GM18519 (cell line): Measurements from ENCODE around the gene UGGT2.

Experiments
- ATAC-seq: cut with Tn5 transposase; IDR thresholded peaks from one replicate; pipeline ENCODE4 v1.9.1; 2021; ENCODE audit warnings: mild to moderate bottlenecking, moderate library complexity; ENCODE audit not compliant: unreplicated experiment, low FRiP score

Gene UGGT2

DNA sequence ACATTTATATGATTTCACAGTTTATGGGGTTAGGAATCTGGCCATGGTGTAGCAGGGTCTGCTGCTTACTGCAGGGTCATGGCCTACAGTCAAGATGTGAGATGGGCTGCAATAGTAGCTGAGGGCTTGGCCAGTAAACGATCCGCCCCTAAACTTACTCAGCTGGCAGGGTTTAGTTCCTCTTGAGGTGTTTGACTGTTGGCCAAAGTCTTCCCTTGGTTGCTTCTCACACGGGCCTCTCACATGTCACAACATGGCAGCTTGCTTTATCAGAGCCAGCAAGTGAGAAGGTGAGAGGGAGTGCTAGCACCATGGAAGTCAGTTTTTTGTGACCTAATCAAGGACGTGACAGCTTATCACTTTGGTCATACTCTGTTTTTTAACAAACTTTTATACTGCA, 299.1 kb downstream of the UGGT2 start:
- no peak for ATAC-seq

DNA sequence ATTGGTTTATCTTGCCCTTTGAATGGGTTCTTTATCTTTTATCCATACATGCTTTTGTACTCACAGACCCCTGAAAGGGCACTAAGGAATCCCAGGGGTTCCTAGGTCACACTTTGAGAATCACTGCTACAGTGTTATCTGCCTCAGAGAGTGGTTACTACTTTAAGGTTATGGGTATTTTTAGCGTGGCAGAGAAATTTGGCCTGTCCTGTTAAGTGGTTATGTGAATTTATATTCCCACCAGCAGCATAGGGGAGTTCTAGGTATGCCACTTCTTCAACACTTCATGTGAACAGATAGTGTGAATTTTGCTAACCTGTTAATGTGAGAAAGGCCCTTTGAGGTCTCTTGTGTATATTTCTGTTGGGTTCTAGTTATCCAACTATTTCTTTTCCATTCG, 300.5 kb downstream of the UGGT2 start:
- no peak for ATAC-seq
